Mesenchymal stem cell (in vitro differentiated cells and primary cell): ENCODE data around the gene DENND2D.
"Not testable (repeated sequence)": the region's sequence is repeated elsewhere in the genome, so short reads cannot be mapped to it uniquely, and the experiment has no call there.

Experiments used
- DNase-seq: peaks from one replicate; pipeline ENCODE4 v3.0.0-alpha.2; 2013
- H2AFZ ChIP-seq: one replicate; pipeline ENCODE4 v1.6.1; 2013; ENCODE audit warnings: low read depth, mild to moderate bottlenecking, control low read depth, inconsistent platforms, low read length, moderate library complexity
- H2AK5ac ChIP-seq: 2 replicates; pipeline ENCODE4 v1.6.1; 2013; ENCODE audit warnings: low read length, moderate library complexity, mild to moderate bottlenecking, inconsistent platforms; ENCODE audit not compliant: severe bottlenecking
- H2BK120ac ChIP-seq: one replicate; pipeline ENCODE4 v1.6.1; 2013; ENCODE audit warnings: low read depth, mild to moderate bottlenecking, inconsistent platforms, low read length, moderate library complexity
- H2BK12ac ChIP-seq, 2 experiments: one replicate each; pipeline ENCODE4 v1.6.1; 2013; ENCODE audit warnings: inconsistent platforms in 2 of 2, low read length in 2 of 2, mild to moderate bottlenecking in 2 of 2, moderate library complexity in 2 of 2, control low read depth in 1 of 2
- H2BK15ac ChIP-seq: one replicate; pipeline ENCODE4 v1.6.1; 2013; ENCODE audit warnings: mild to moderate bottlenecking, low read depth, inconsistent platforms; ENCODE audit not compliant: poor library complexity, severe bottlenecking
- H2BK5ac ChIP-seq: 2 replicates; pipeline ENCODE4 v1.6.1; 2013; ENCODE audit warnings: low read depth, mild to moderate bottlenecking, low read length, control low read depth, inconsistent platforms; ENCODE audit not compliant: poor library complexity, severe bottlenecking
- H3K14ac ChIP-seq, 2 experiments: one replicate each; pipeline ENCODE4 v1.6.1; 2013; ENCODE audit warnings: inconsistent platforms in 2 of 2, low read length in 2 of 2, control low read depth in 1 of 2, mild to moderate bottlenecking in 1 of 2, moderate library complexity in 1 of 2
- H3K18ac ChIP-seq, 2 experiments: one replicate each; pipeline ENCODE4 v1.6.1; 2013; ENCODE audit warnings: inconsistent platforms in 2 of 2, low read length in 2 of 2, control low read depth in 1 of 2, low read depth in 1 of 2, mild to moderate bottlenecking in 1 of 2
- H3K23ac ChIP-seq, 2 experiments: one replicate each; pipeline ENCODE4 v1.6.1; 2013; ENCODE audit warnings: inconsistent platforms in 2 of 2, low read length in 2 of 2, mild to moderate bottlenecking in 2 of 2, moderate library complexity in 2 of 2, control low read depth in 1 of 2
- H3K27ac ChIP-seq: 2 replicates; pipeline ENCODE4 v1.5.1; 2013; ENCODE audit warnings: mild to moderate bottlenecking, moderate library complexity, low read length, control low read depth, inconsistent platforms; ENCODE audit not compliant: poor library complexity, severe bottlenecking
- H3K27me3 ChIP-seq, 2 experiments: 2 replicates each; pipeline versions ENCODE4 v1.6.1 to v1.7.0; 2013; ENCODE audit warnings: low read length in 2 of 2, mild to moderate bottlenecking in 2 of 2, moderate library complexity in 2 of 2, control low read depth in 1 of 2, inconsistent platforms in 1 of 2; ENCODE audit not compliant: control insufficient read depth in 1 of 2, insufficient read depth in 1 of 2
- H3K36me3 ChIP-seq, 2 experiments: 2 replicates each; pipeline versions ENCODE4 v1.6.1 to v1.7.0; 2013; ENCODE audit warnings: low read length in 2 of 2, control low read depth in 1 of 2, inconsistent platforms in 1 of 2, low read depth in 1 of 2, mild to moderate bottlenecking in 1 of 2; ENCODE audit not compliant: insufficient read depth in 2 of 2, control insufficient read depth in 1 of 2
- H3K4ac ChIP-seq, 2 experiments: one replicate each; pipeline ENCODE4 v1.6.1; 2013; ENCODE audit warnings: inconsistent platforms in 2 of 2, low read length in 2 of 2, mild to moderate bottlenecking in 2 of 2, moderate library complexity in 2 of 2, control low read depth in 1 of 2, low read depth in 1 of 2
- H3K4me1 ChIP-seq: 2 replicates; pipeline ENCODE4 v1.6.1; 2013; ENCODE audit warnings: low read depth, low read length, control low read depth; ENCODE audit not compliant: control insufficient read depth, insufficient read depth
- H3K4me2 ChIP-seq: 2 replicates; pipeline ENCODE4 v1.6.1; 2013; ENCODE audit warnings: low read length, mild to moderate bottlenecking, inconsistent platforms; ENCODE audit not compliant: poor library complexity, severe bottlenecking
- H3K4me3 ChIP-seq, 2 experiments: 2 replicates each; pipeline versions ENCODE4 v1.5.1 to v1.7.0; 2013; ENCODE audit warnings: low read length in 2 of 2, mild to moderate bottlenecking in 2 of 2, control low read depth in 1 of 2, low read depth in 1 of 2; ENCODE audit not compliant: insufficient read depth in 1 of 2
- H3K79me1 ChIP-seq: replicated peaks from 2 replicates; pipeline ENCODE4 v1.6.1; 2013; ENCODE audit warnings: mild to moderate bottlenecking, control low read depth, low read length, inconsistent platforms; ENCODE audit not compliant: poor library complexity, severe bottlenecking
- H3K9ac ChIP-seq: 2 replicates; pipeline ENCODE4 v1.7.0; 2013; ENCODE audit warnings: mild to moderate bottlenecking, low read length, moderate library complexity
- H3K9me3 ChIP-seq: 2 replicates; pipeline ENCODE4 v1.7.0; 2013; ENCODE audit warnings: mild to moderate bottlenecking, low read length; ENCODE audit not compliant: control insufficient read depth
- H4K8ac ChIP-seq: one replicate; pipeline ENCODE4 v1.6.1; 2013; ENCODE audit warnings: inconsistent platforms, mild to moderate bottlenecking, low read length, moderate library complexity
- H4K91ac ChIP-seq: one replicate; pipeline ENCODE4 v1.6.1; 2013; ENCODE audit warnings: mild to moderate bottlenecking, low read length, inconsistent platforms
- WGBS: methylation state at CpG from one replicate; pipeline ENCODE4 v1.1.7; 2013; ENCODE audit warnings: mixed read lengths; 5-methylcytosine and 5-hydroxymethylcytosine counted together

Gene DENND2D

GRCh38 chr1:111217183-111217910 is 16.9 kb upstream of the DENND2D start:
- H3K18ac ChIP-seq: no peak overlapping the region
- no peak overlapping the region for H3K4ac ChIP-seq
- H4K8ac ChIP-seq: no peak overlapping the region
- H2AFZ ChIP-seq: no peak overlapping the region
- no peak overlapping the region for H2AK5ac ChIP-seq
- H3K4me2 ChIP-seq: no peak overlapping the region
- H3K27me3 ChIP-seq: peaks cover 0 to 10% of the 10 kb centered on the region in 2 experiments
- no peak overlapping the region for H3K27ac ChIP-seq
- H4K91ac ChIP-seq: no peak overlapping the region
- no peaks in the 10 kb centered on the region for H3K9me3 ChIP-seq
- H2BK120ac ChIP-seq: no peak overlapping the region
- no peak overlapping the region for H2BK5ac ChIP-seq
- no peak overlapping the region for H3K9ac ChIP-seq
- no peak overlapping the region for H2BK15ac ChIP-seq
- H3K23ac ChIP-seq: no peak overlapping the region
- no peak overlapping the region for H3K14ac ChIP-seq
- H3K36me3 ChIP-seq: peaks cover 0 to 4% of the 10 kb centered on the region in 2 experiments
- WGBS: 75% methylated on average over 5 of the region's 5 CpGs
- no peak overlapping the region for H2BK12ac ChIP-seq
- H3K4me1 ChIP-seq: peaks cover 4% of the 10 kb centered on the region
- no peaks in the 10 kb centered on the region for H3K79me1 ChIP-seq
- H3K4me3 ChIP-seq: no peak overlapping the region
- no peak for DNase-seq

- H3K9ac ChIP-seq: no peak overlapping the region
- H3K23ac ChIP-seq: no peak overlapping the region
- no peak overlapping the region for H3K18ac ChIP-seq
- no peak overlapping the region for H2AFZ ChIP-seq
- no peak overlapping the region for H3K4ac ChIP-seq
- no peak overlapping the region for H3K4me2 ChIP-seq
- H2AK5ac ChIP-seq: no peak overlapping the region
- H3K14ac ChIP-seq: no peak overlapping the region
- no peak overlapping the region for H4K8ac ChIP-seq
- peaks cover 2% of the 10 kb centered on the region for H3K4me1 ChIP-seq
- H2BK120ac ChIP-seq: no peak overlapping the region
- no peak overlapping the region for H2BK5ac ChIP-seq
- WGBS: 79% methylated on average over 5 of the region's 5 CpGs
- H3K79me1 ChIP-seq: no peaks in the 10 kb centered on the region
- H3K9me3 ChIP-seq: no peaks in the 10 kb centered on the region
- H2BK12ac ChIP-seq: no peak overlapping the region
- no peak for DNase-seq
- no peak overlapping the region for H2BK15ac ChIP-seq
- no peak overlapping the region for H4K91ac ChIP-seq
- no peak overlapping the region for H3K4me3 ChIP-seq
- peaks cover 0 to 4% of the 10 kb centered on the region in 2 experiments for H3K36me3 ChIP-seq
- H3K27ac ChIP-seq: no peak overlapping the region
- peaks cover 0 to 10% of the 10 kb centered on the region in 2 experiments for H3K27me3 ChIP-seq
Observed at GRCh38 chr1:111216751-111217150, 16.3 kb upstream of the DENND2D start.

- H3K27me3 ChIP-seq: peaks cover 0 to 14% of the 10 kb centered on the region in 2 experiments
- H4K91ac ChIP-seq, H3K4me1 ChIP-seq, H3K18ac ChIP-seq, H3K14ac ChIP-seq, H2BK5ac ChIP-seq, H3K9me3 ChIP-seq, H2AK5ac ChIP-seq, H2BK12ac ChIP-seq, H2BK15ac ChIP-seq, H3K23ac ChIP-seq, H2BK120ac ChIP-seq, H2AFZ ChIP-seq, H3K27ac ChIP-seq, H3K79me1 ChIP-seq, H3K4ac ChIP-seq, H3K4me2 ChIP-seq, H3K9ac ChIP-seq, H3K4me3 ChIP-seq, H3K36me3 ChIP-seq, H4K8ac ChIP-seq, DNase-seq: not testable (repeated sequence)
- 90% methylated on average over 1 of the region's 2 CpGs for WGBS
Observed at GRCh38 chr1:111215285-111215684, 14.8 kb upstream of the DENND2D start.

- no peak overlapping the region for H2BK12ac ChIP-seq
- H2AK5ac ChIP-seq: no peak overlapping the region
- H3K18ac ChIP-seq: peak overlapping the region in 1 of 2 experiments; percentile 14
- H3K79me1 ChIP-seq: no peaks in the 10 kb centered on the region
- H3K4me3 ChIP-seq: no peak overlapping the region
- H2AFZ ChIP-seq: no peak overlapping the region
- no peak overlapping the region for H3K9ac ChIP-seq
- WGBS: 95% methylated on average over 7 of the region's 7 CpGs
- H4K8ac ChIP-seq: no peak overlapping the region
- H3K4ac ChIP-seq: no peak overlapping the region
- H2BK15ac ChIP-seq: no peak overlapping the region
- H3K14ac ChIP-seq: no peak overlapping the region
- no peak overlapping the region for H2BK5ac ChIP-seq
- H3K4me2 ChIP-seq: no peak overlapping the region
- peak overlapping the region; percentile 77 for H2BK120ac ChIP-seq
- no peak for DNase-seq
- no peak overlapping the region for H3K23ac ChIP-seq
- H3K36me3 ChIP-seq: peaks cover 0 to 4% of the 10 kb centered on the region in 2 experiments
- no peak overlapping the region for H3K27ac ChIP-seq
- no peaks in the 10 kb centered on the region for H3K9me3 ChIP-seq
- peaks cover 2% of the 10 kb centered on the region for H3K4me1 ChIP-seq
- H3K27me3 ChIP-seq: peaks cover 0 to 15% of the 10 kb centered on the region in 2 experiments
- H4K91ac ChIP-seq: peak overlapping the region; percentile 50
Observed at GRCh38 chr1:111214884-111215283, 14.4 kb upstream of the DENND2D start.
